Measurements from ENCODE around the gene AHSG. TPM values are rescaled to one million over a fixed set of nuclear protein-coding genes. Genes with fewer than 3 reads are reported as not detected.
"Not testable (repeated sequence)": the region's sequence is repeated elsewhere in the genome, so short reads cannot be mapped to it uniquely, and the experiment has no call there.

The AHSG gene
- total RNA-seq, 4 donors from 2014 or later, result 0.36 TPM; not detected in 3

DNA sequence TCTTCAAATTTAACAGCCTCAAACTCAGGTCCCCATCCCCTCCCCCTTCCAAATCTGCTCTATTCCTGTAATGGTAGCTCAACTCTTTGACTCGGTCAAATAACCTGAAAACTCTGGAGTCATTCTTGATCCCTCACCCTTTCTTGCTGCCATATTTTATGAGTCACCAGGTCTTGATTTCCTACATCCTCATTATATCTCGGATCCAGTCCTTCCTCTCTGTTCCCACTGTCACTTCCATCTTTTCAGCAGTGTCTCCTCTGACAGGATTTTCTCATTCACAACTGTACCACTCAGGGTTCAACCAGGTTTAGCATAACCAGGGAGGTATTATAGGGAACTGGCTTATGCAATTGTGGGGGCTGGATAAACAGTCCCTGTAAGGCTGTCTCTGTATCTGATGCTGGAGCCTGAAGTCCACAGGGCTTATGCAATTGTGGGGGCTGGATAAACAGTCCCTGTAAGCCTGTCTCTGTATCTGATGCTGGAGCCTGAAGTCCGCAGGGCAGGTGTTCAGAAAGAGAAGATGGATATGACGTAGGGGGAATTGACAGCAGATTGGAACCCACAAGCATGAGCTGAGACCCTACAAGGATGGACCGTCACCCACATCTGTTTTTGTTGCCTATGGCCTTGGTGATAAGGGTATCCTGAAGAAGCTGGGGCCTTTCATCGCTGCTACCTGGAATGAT, 18.2 kb downstream of the AHSG start:
- WGBS, 2 donors, result 68 to 86% methylated on average over 6 of the region's 6 CpGs
- intact Hi-C loops (cut with DNase I; ENCODE audit: low total_unique reads), result no loop called here
- H3K4me3 ChIP-seq (ENCODE audit: low read depth, poor library complexity, severe bottlenecking), result no peak overlapping the region
- no peak for DNase-seq (ENCODE audit: low spot score in 2 of 2)
- TF ChIP-seq, protein P1, sequence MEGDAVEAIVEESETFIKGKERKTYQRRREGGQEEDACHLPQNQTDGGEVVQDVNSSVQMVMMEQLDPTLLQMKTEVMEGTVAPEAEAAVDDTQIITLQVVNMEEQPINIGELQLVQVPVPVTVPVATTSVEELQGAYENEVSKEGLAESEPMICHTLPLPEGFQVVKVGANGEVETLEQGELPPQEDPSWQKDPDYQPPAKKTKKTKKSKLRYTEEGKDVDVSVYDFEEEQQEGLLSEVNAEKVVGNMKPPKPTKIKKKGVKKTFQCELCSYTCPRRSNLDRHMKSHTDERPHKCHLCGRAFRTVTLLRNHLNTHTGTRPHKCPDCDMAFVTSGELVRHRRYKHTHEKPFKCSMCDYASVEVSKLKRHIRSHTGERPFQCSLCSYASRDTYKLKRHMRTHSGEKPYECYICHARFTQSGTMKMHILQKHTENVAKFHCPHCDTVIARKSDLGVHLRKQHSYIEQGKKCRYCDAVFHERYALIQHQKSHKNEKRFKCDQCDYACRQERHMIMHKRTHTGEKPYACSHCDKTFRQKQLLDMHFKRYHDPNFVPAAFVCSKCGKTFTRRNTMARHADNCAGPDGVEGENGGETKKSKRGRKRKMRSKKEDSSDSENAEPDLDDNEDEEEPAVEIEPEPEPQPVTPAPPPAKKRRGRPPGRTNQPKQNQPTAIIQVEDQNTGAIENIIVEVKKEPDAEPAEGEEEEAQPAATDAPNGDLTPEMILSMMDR (IDR thresholded peaks at IDR 0.05), result no peak
- no peak for TF ChIP-seq POLR2A (IDR thresholded peaks at IDR 0.05)

DNA sequence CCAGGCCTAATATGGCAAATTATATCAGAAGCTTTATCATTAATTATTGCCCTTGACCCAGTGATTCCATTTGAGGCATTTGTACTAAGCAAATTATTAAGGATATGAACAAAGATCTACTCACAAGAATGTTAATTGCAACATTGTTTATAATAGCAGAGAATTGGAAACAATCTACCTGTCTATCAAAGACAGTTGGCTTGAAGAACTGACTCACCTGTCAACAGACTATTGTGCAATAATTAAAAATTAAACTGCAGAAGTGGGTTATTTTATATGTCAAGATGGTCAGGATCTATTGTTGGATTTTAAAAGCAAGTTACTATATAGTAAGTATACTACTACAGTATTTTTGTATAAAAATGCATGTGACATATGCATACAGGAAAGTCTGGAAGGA, 20.6 kb downstream of the AHSG start:
- TF ChIP-seq, protein P1 (IDR thresholded peaks at IDR 0.05), result no peak
- TF ChIP-seq POLR2A (IDR thresholded peaks at IDR 0.05), result no peak
- no peak for DNase-seq (ENCODE audit: low spot score in 2 of 2)
- H3K4me3 ChIP-seq (ENCODE audit: low read depth, poor library complexity, severe bottlenecking), result no peak overlapping the region
- intact Hi-C loops (cut with DNase I; ENCODE audit: low total_unique reads), result no loop called here

DNA sequence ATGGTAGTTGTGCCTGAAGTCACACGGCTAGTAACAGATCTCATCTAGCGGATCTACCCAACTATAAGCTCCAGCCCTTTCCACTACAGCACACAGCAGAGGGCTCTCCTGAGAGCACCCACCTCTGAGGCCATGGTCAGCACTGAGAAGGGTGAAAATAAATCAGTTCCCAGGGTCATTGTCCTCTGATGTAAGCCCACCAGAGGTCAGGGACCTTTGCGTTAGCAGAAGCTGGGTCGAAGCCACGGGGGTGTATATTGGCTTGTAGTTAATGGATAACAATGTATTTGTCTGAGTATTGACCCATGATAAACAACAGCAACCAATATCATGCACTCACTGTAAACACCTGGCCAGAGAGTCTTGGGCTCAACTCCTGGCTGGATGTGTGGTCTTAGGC, 21.3 kb downstream of the AHSG start:
- intact Hi-C loops (cut with DNase I; ENCODE audit: low total_unique reads); H3K4me3 ChIP-seq (ENCODE audit: low read depth, poor library complexity, severe bottlenecking); DNase-seq (ENCODE audit: low spot score in 2 of 2): not testable (repeated sequence)
- 90 to 92% methylated on average over 5 of the region's 5 CpGs for WGBS, 2 donors

DNA sequence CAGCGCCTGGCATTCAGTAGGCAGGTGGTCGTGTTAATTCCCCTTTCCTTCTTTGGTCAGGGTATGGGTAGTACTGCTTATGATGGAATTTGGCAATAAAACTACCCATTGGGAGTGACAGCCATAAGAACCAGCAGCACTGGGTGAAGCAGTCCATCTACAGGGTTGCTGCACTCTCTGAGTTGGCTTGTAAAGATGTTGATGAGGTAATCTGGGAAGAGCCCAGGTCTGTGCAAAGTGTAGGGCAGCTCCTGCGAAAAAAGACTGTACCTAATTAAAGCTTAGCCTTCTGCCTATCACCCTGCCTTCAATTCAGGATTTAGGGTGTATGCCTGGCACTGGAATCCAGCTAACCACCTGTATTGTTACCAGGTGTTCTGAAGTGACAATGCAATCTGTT, 22.7 kb downstream of the AHSG start:
- H3K4me3 ChIP-seq (ENCODE audit: low read depth, poor library complexity, severe bottlenecking), result no peak overlapping the region
- intact Hi-C loops (cut with DNase I; ENCODE audit: low total_unique reads), result no loop called here
- 70% methylated on average over 3 of the region's 3 CpGs for WGBS, 2 donors
- no peak for DNase-seq (ENCODE audit: low spot score in 2 of 2)
- TF ChIP-seq, protein P1 (IDR thresholded peaks at IDR 0.05), result no peak
- TF ChIP-seq POLR2A (IDR thresholded peaks at IDR 0.05), result no peak

DNA sequence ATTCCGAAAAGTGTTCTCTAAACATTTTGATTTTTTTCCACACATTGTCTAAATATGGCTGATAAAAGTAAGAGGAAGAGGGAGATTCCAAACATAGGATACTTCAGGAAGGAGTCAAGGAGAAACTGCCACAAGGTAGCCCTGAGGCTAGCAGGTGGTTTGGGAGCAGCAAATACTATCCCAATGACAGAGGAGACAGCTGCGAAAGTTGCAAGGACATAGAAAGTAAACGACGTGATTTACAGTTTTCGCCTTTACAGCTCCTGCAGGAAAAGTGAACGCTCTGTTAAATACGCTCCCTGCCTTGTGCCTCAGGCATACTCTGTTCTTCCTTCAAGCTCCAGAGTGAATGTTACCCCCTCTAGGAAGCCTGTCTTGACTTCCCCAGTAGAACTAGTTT, 23.7 kb downstream of the AHSG start:
- no peak for DNase-seq (ENCODE audit: low spot score in 2 of 2)
- TF ChIP-seq, protein P1 (IDR thresholded peaks at IDR 0.05), result no peak
- TF ChIP-seq POLR2A (IDR thresholded peaks at IDR 0.05), result no peak
- intact Hi-C loops (cut with DNase I; ENCODE audit: low total_unique reads), result no loop called here
- H3K4me3 ChIP-seq (ENCODE audit: low read depth, poor library complexity, severe bottlenecking), result no peak overlapping the region
- 71 to 81% methylated on average over 7 of the region's 7 CpGs for WGBS, 2 donors

GRCh38 chr3:186637686-186638085, 24.8 kb downstream of the AHSG start:
- DNase-seq (ENCODE audit: low spot score in 2 of 2), result no peak
- TF ChIP-seq POLR2A (IDR thresholded peaks at IDR 0.05), result no peak
- TF ChIP-seq, protein P1 (IDR thresholded peaks at IDR 0.05), result no peak
- no peak overlapping the region for H3K4me3 ChIP-seq (ENCODE audit: low read depth, poor library complexity, severe bottlenecking)
- WGBS, 2 donors, result 81 to 82% methylated on average over 2 to 3 of the region's 3 CpGs
- intact Hi-C loops (cut with DNase I; ENCODE audit: low total_unique reads), result no loop called here
